HG03064 (cell line): ENCODE data around the gene CLCN2.

Experiments used
- ATAC-seq: cut with Tn5 transposase; IDR thresholded peaks from one replicate; pipeline ENCODE4 v1.9.1; 2021; ENCODE audit warnings: low read depth; ENCODE audit not compliant: unreplicated experiment

The CLCN2 gene

GRCh38 chr3:184305577-184305976, 55.8 kb downstream of the CLCN2 start:
- ATAC-seq, result no peak

GRCh38 chr3:184300378-184300720, 61.1 kb downstream of the CLCN2 start:
- ATAC-seq, result no peak

GRCh38 chr3:184299488-184300377, 61.7 kb downstream of the CLCN2 start:
- ATAC-seq, result no peak

DNA sequence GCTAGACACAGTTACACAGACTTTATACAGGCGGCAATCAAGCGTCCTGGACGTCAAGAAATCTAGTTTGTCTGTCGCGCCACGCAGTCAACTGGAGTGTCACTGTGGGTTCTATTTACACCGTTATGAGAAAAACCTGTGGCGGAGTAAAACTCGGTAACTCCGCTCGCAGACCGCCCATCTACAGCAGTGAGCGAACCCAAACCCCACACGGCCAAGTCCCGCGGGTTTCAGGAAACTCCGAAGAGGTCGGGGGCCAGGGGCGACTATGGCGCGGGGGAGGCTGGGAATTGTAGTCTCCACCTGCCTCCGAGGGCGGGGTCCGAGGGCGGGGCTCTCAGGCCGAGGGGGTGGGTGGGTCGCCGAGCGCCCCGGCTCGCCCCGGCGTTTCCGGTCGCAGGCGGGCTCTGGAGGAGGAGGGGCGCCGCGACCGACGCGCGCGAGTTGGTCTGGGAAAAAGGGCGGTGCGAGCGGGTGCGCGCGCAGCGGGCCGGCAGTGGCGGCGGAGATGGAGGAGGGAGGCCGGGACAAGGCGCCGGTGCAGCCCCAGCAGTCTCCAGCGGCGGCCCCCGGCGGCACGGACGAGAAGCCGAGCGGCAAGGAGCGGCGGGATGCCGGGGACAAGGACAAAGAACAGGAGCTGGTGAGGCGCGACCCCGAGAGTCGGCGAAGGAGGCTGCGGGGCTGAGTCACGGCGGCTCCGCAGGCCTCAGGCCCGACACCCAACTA, 62.5 kb downstream of the CLCN2 start, which contains the start of gene PSMD2:
TSS of gene PSMD2 (plus strand) at position 483 of the 729 bp plus-strand sequence. CDS start at position 509, 26 bp downstream.
- ATAC-seq, result peak; percentile 94

DNA sequence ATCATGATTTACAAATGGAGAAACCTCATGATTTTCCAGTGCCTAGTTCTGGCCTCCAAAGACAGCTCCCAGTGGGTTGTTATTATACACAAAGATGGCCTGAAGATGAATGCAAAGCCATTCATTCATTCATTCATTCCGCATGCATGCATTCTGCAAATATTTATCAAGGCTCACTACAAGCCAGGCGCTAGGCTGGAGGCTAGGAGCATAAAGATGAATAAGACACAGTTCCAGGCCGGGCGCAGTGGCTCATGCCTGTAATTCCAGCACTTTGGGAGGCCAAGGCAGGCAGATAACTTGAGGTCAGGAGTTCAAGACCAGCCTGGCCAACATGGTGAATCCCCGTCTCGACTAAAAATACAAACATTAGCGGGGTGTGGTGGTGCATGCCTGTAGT, 64.8 kb downstream of the CLCN2 start:
- ATAC-seq, result no peak
